ENCODE data around the gene RAX. TPM values are rescaled to one million over a fixed set of nuclear protein-coding genes. Genes with fewer than 3 reads are reported as not detected.

The RAX gene
- total RNA-seq, 1 experiment from 2014 or later, result not detected

DNA sequence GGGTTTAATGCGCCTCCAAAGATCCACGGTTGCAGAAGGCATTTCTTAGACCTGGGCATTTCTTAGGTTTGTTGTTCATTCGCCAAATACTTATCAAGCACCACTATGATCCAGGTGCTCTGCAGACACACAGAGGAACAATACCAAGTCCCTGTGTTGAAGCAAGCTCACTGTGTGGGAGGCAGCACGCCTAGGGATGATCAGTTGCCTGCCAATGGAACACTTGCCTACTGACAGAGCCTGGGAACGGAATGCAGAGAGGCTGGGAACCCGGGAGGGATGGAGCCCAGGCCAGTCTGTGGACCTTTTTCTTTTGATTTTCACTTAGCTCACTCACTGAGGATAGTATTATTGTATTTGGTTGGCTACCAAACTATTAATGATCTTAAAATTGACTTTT lies 55.2 kb downstream of the RAX start:
- in situ Hi-C loops (cut with HindIII; ENCODE audit: low sequenced_read_pairs), result no loop called here
- DNase-seq (ENCODE audit: low spot score), result no peak

Other genes with a start within 250 kb of the RAX start
- gene SEC11C, start 133.6 kb downstream of the RAX start, total RNA-seq (2014; rRNA removed; shearing (Covaris generic)), result 40.4 and 62.7 TPM in 2 replicates
- gene GRP, start 53.3 kb downstream of the RAX start, total RNA-seq (2014; rRNA removed; shearing (Covaris generic)), result not detected in 2 replicates
- not detected in 2 replicates for gene CPLX4, start 45.2 kb upstream of the RAX start, total RNA-seq (2014; rRNA removed; shearing (Covaris generic))
- gene LMAN1, start 85.8 kb upstream of the RAX start, total RNA-seq (2014; rRNA removed; shearing (Covaris generic)), result 53.2 and 72.4 TPM in 2 replicates

Data from G401 (cell line).